HEK293 (cell line): ENCODE data around the gene TRIM26.

ENCODE experiments used
- CTCF ChIA-PET: fragments of 350-600 bp; formaldehyde crosslinking; extraction: SDS; loops from one replicate; lab custom pipeline; 2021; ENCODE audit warnings: antibody characterized with exemption; lab: Yijun Ruan, JAX
- POLR2A ChIA-PET: fragments of 300-600 bp; formaldehyde crosslinking; extraction: SDS; loops from one replicate; lab custom pipeline; 2020; ENCODE audit warnings: antibody characterized with exemption, inconsistent platforms; lab: Yijun Ruan, JAX
- H3K27ac ChIP-seq: fragments of 200-500 bp; sonication (Bioruptor generic); 2 replicates; pipeline ENCODE4 v1.5.1; 2014; ENCODE audit warnings: low read depth, low read length, control low read depth, inconsistent platforms; ENCODE audit errors: extremely low read depth
- H3K36me3 ChIP-seq, 2 experiments: fragments of 200-500 bp in 1 of 2; sonication (Bioruptor generic) in 1 of 2; 1 replicate in 1 of 2; 2 replicates in 1 of 2; pipeline ENCODE4 v1.5.1; 2014 to 2017; ENCODE audit warnings: inconsistent platforms in 2 of 2, low read length in 2 of 2; ENCODE audit not compliant: control insufficient read depth in 2 of 2, insufficient read depth in 1 of 2
- H3K4me1 ChIP-seq: fragments of 200-500 bp; sonication (Bioruptor generic); 2 replicates; pipeline ENCODE4 v1.5.1; 2014; ENCODE audit warnings: mild to moderate bottlenecking, low read length, inconsistent platforms; ENCODE audit not compliant: control insufficient read depth, insufficient read depth
- H3K4me3 ChIP-seq: 2 replicates; pipeline ENCODE4 v1.5.1; 2011; ENCODE audit warnings: low read depth, mild to moderate bottlenecking, control low read depth, low read length, moderate library complexity
- H3K9me3 ChIP-seq: fragments of 200-500 bp; sonication (Bioruptor generic); 2 replicates; pipeline ENCODE4 v1.5.1; 2014; ENCODE audit warnings: low read depth, low read length, inconsistent platforms; ENCODE audit not compliant: control insufficient read depth, insufficient read depth
- EGR2 ChIP-seq: fragments of 450-650 bp; formaldehyde crosslinking; IDR thresholded peaks from 2 replicates; pipeline ENCODE4 v1.5.1; 2016; ENCODE audit warnings: low read depth, missing biosample characterization, missing genetic modification characterization
- GLI4 ChIP-seq: fragments of 450-650 bp; formaldehyde crosslinking; IDR thresholded peaks from 2 replicates; pipeline ENCODE4 v1.5.1; 2016; ENCODE audit warnings: missing biosample characterization, missing genetic modification characterization
- KLF8 ChIP-seq: fragments of 450-650 bp; formaldehyde crosslinking; IDR thresholded peaks from 2 replicates; pipeline ENCODE4 v1.5.1; 2016; ENCODE audit warnings: missing biosample characterization, missing genetic modification characterization
- ZBTB11 ChIP-seq: fragments of 450-650 bp; formaldehyde crosslinking; conservative IDR thresholded peaks from 2 replicates; pipeline ENCODE4 v1.5.1; 2016; ENCODE audit warnings: low read depth, missing biosample characterization, missing genetic modification characterization
- ZBTB17 ChIP-seq: fragments of 450-650 bp; formaldehyde crosslinking; IDR thresholded peaks from 2 replicates; pipeline ENCODE4 v1.5.1; 2016; ENCODE audit warnings: missing biosample characterization, missing genetic modification characterization
- ZBTB21 ChIP-seq: fragments of 450-650 bp; formaldehyde crosslinking; IDR thresholded peaks from 2 replicates; pipeline ENCODE4 v1.5.1; 2017; ENCODE audit warnings: missing biosample characterization, missing genetic modification characterization
- ZBTB48 ChIP-seq: fragments of 450-650 bp; formaldehyde crosslinking; IDR thresholded peaks from 2 replicates; pipeline ENCODE4 v1.5.1; 2016; ENCODE audit warnings: missing biosample characterization, missing genetic modification characterization
- ZBTB49 ChIP-seq: fragments of 450-650 bp; formaldehyde crosslinking; IDR thresholded peaks from 2 replicates; pipeline ENCODE4 v1.5.1; 2016; ENCODE audit warnings: missing biosample characterization, missing genetic modification characterization, low read depth
- ZBTB7A ChIP-seq: fragments of 450-650 bp; formaldehyde crosslinking; IDR thresholded peaks from 2 replicates; pipeline ENCODE4 v1.5.1; 2016; ENCODE audit warnings: low read depth, missing biosample characterization, missing genetic modification characterization
- ZFP37 ChIP-seq: fragments of 450-650 bp; formaldehyde crosslinking; IDR thresholded peaks from 2 replicates; pipeline ENCODE4 v1.5.1; 2016; ENCODE audit warnings: missing biosample characterization, missing genetic modification characterization
- ZNF146 ChIP-seq: fragments of 450-650 bp; formaldehyde crosslinking; IDR thresholded peaks from 2 replicates; pipeline ENCODE4 v1.5.1; 2016; ENCODE audit warnings: missing biosample characterization, missing genetic modification characterization
- ZNF148 ChIP-seq: fragments of 450-650 bp; formaldehyde crosslinking; IDR thresholded peaks from 2 replicates; pipeline ENCODE4 v1.5.0; 2017; ENCODE audit warnings: missing biosample characterization, missing genetic modification characterization, borderline replicate concordance
- ZNF155 ChIP-seq: fragments of 450-650 bp; formaldehyde crosslinking; IDR thresholded peaks from 2 replicates; pipeline ENCODE4 v1.5.1; 2016; ENCODE audit warnings: missing biosample characterization, missing genetic modification characterization
- ZNF18 ChIP-seq: fragments of 450-650 bp; formaldehyde crosslinking; IDR thresholded peaks from 2 replicates; pipeline ENCODE4 v1.5.1; 2016; ENCODE audit warnings: missing biosample characterization, missing genetic modification characterization
- ZNF280D ChIP-seq: fragments of 450-650 bp; formaldehyde crosslinking; IDR thresholded peaks from 2 replicates; pipeline ENCODE4 v1.5.1; 2016; ENCODE audit warnings: missing biosample characterization, missing genetic modification characterization
- ZNF292 ChIP-seq: fragments of 450-650 bp; formaldehyde crosslinking; IDR thresholded peaks from 2 replicates; pipeline ENCODE4 v1.5.1; 2016; ENCODE audit warnings: low read depth, missing biosample characterization, missing genetic modification characterization, borderline replicate concordance
- ZNF391 ChIP-seq: fragments of 450-650 bp; formaldehyde crosslinking; IDR thresholded peaks from 2 replicates; pipeline ENCODE4 v1.5.1; 2016; ENCODE audit warnings: low read depth, missing biosample characterization, missing genetic modification characterization, borderline replicate concordance
- ZNF404 ChIP-seq: fragments of 450-650 bp; formaldehyde crosslinking; IDR thresholded peaks from 2 replicates; pipeline ENCODE4 v1.5.1; 2017; ENCODE audit warnings: missing biosample characterization, missing genetic modification characterization
- ZNF571 ChIP-seq: fragments of 450-650 bp; formaldehyde crosslinking; IDR thresholded peaks from 2 replicates; pipeline ENCODE4 v1.5.0; 2017; ENCODE audit warnings: missing biosample characterization, missing genetic modification characterization
- ZNF664 ChIP-seq: fragments of 450-650 bp; formaldehyde crosslinking; IDR thresholded peaks from 2 replicates; pipeline ENCODE4 v1.5.1; 2016; ENCODE audit warnings: missing biosample characterization, missing genetic modification characterization
- ZSCAN5A ChIP-seq: fragments of 450-650 bp; formaldehyde crosslinking; IDR thresholded peaks from 2 replicates; pipeline ENCODE4 v1.5.1; 2016; ENCODE audit warnings: missing biosample characterization, missing genetic modification characterization
- ZXDB ChIP-seq: fragments of 450-650 bp; formaldehyde crosslinking; IDR thresholded peaks from 2 replicates; pipeline ENCODE4 v1.5.1; 2016; ENCODE audit warnings: missing biosample characterization, missing genetic modification characterization

TRIM26 gene

GRCh38 chr6:30163090-30163917 is 49.9 kb downstream of the TRIM26 start, which contains the start of gene TRIM15:
TRIM15 (plus strand) TSS chr6:30163546; CDS start chr6:30163685, 139 bp downstream.
- Histone ChIP-seq H3K4me1 (no peaks in the 10 kb centered on the region), H3K36me3 (no peaks in the 10 kb centered on the region), H3K9me3 (no peaks in the 10 kb centered on the region), H3K4me3 (no peak within 1 kb of the TSS), H3K27ac (no peak within 1 kb of the TSS)
- ChIA-PET CTCF (interaction anchor here (0.6 to 5.8 kb wide), 4 partner anchors 31 to 175 kb away, joined by 3 to 49 read pairs (median 3); no protein-coding TSS in a partner anchor), POLR2A (interaction anchor here (0.8 kb wide), 1 partner anchor 61 kb away, joined by 5 read pairs; no protein-coding TSS in a partner anchor)
- no peak for TF ChIP-seq ZNF664
- TF ChIP-seq EGR2 (tag by site-specific recombination), result peak; percentile 49
- TF ChIP-seq ZBTB49, result no peak
- no peak for TF ChIP-seq ZNF292
- no peak for TF ChIP-seq ZBTB7A (tag by site-specific recombination)
- no peak for TF ChIP-seq ZNF148 (tag by site-specific recombination)
- TF ChIP-seq ZNF146 (tag by site-specific recombination), result no peak
- TF ChIP-seq ZNF391, result no peak
- peak; percentile 12; the same call in 1 of the 2 replicates for TF ChIP-seq ZFP37 (tag by site-specific recombination)
- TF ChIP-seq ZBTB48 (tag by site-specific recombination), result no peak; the same call in 1 of the 2 replicates
- no peak for TF ChIP-seq ZNF404 (tag by site-specific recombination)
- TF ChIP-seq KLF8 (tag by site-specific recombination), result 0 out of 2 replicates have a peak, but pooled peaks have one; percentile 21
- no peak; the same call in 1 of the 2 replicates for TF ChIP-seq ZBTB11 (tag by site-specific recombination)
- TF ChIP-seq ZNF155 (tag by site-specific recombination), result no peak
- peak; percentile 49; the same call in 1 of the 2 replicates for TF ChIP-seq ZBTB17
- TF ChIP-seq GLI4, result no peak
- no peak for TF ChIP-seq ZNF280D (tag by site-specific recombination)
- no peak for TF ChIP-seq ZNF18 (tag by site-specific recombination)
- 0 out of 2 replicates have a peak, but pooled peaks have one; percentile 9 for TF ChIP-seq ZXDB
- TF ChIP-seq ZBTB21 (tag by site-specific recombination), result no peak
- TF ChIP-seq ZSCAN5A (tag by site-specific recombination), result no peak
- no peak for TF ChIP-seq ZNF571 (tag by site-specific recombination)
